HepG2 (cell line): ENCODE measurements around the gene EDN3. TPM values are rescaled to one million over a fixed set of nuclear protein-coding genes. Genes with fewer than 3 reads are reported as not detected.

Source experiments
- SALL2 ChIP-seq: sonication (generic); formaldehyde crosslinking; IDR thresholded peaks from 2 replicates; pipeline ENCODE4 v1.8.1; 2023; ENCODE audit warnings: mild to moderate bottlenecking, missing genetic modification reagents, inconsistent platforms
- polyA plus RNA-seq, 8 experiments: library from polyadenylated mRNA; depleted of rRNA in 3 of 8; stranded (reverse) in 7 of 8; unstranded in 1 of 8; fragments of >200 nt; fragmentation: Illumina TruSeq in 4 of 8; extraction: Trizol in 4 of 8; gene quantifications; 2 replicates each; pipeline versions ENCODE4 v1.2.1 to v1.2.3, GENCODE V29; 2011 to 2016; ENCODE audit warnings: low read depth in 4 of 8, missing spikeins in 1 of 8, mixed read lengths in 1 of 8; ENCODE audit not compliant: insufficient read depth in 1 of 8
- total RNA-seq, 5 experiments: library from RNA; depleted of rRNA; stranded (reverse); fragments of >200 nt; fragmentation: Illumina TruSeq; extraction: Trizol; gene quantifications; 2 replicates each; pipeline ENCODE4 v1.2.3, GENCODE V29; 2016; ENCODE audit warnings: low read depth in 1 of 5
- TF ChIP-seq, protein P1 (sequence below): sonication (generic); formaldehyde crosslinking; IDR thresholded peaks from 2 replicates; pipeline ENCODE4 v1.4.0; 2020; ENCODE audit warnings: mild to moderate bottlenecking, missing genetic modification reagents
- TF ChIP-seq, protein P2 (sequence below), 2 experiments: IDR thresholded peaks; 2 replicates each; pipeline ENCODE4 v1.6.1; 2011 to 2012; ENCODE audit warnings: low read length in 2 of 2, borderline replicate concordance in 1 of 2, low read depth in 1 of 2, mild to moderate bottlenecking in 1 of 2, moderate library complexity in 1 of 2

Gene EDN3
- total and polyA plus RNA-seq, 2 of the 13 experiments (the other 11 are each of a cell fraction or from before 2014, with no cell fraction given), result not detected

DNA sequence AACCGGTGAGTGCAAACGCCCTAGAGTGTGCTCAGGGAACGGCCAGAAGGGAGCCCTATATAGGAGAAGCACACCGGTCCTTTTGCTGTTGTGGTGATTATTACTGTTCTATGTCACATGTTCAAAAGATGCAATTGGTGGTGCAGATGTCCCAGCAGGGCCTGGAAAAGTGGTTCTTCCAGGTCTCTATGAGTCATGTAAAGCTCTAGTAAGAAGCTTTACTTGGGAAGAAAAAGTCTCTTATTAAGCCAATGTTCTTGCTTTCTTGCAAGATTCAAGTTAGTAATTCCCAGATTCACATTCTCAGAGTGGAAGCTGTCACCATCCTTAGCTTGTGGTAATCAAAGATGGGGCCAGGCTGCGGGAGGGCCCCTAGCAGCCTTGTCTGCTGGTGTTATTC is 23.3 kb downstream of the EDN3 start (continued):
- TF ChIP-seq, protein P1, sequence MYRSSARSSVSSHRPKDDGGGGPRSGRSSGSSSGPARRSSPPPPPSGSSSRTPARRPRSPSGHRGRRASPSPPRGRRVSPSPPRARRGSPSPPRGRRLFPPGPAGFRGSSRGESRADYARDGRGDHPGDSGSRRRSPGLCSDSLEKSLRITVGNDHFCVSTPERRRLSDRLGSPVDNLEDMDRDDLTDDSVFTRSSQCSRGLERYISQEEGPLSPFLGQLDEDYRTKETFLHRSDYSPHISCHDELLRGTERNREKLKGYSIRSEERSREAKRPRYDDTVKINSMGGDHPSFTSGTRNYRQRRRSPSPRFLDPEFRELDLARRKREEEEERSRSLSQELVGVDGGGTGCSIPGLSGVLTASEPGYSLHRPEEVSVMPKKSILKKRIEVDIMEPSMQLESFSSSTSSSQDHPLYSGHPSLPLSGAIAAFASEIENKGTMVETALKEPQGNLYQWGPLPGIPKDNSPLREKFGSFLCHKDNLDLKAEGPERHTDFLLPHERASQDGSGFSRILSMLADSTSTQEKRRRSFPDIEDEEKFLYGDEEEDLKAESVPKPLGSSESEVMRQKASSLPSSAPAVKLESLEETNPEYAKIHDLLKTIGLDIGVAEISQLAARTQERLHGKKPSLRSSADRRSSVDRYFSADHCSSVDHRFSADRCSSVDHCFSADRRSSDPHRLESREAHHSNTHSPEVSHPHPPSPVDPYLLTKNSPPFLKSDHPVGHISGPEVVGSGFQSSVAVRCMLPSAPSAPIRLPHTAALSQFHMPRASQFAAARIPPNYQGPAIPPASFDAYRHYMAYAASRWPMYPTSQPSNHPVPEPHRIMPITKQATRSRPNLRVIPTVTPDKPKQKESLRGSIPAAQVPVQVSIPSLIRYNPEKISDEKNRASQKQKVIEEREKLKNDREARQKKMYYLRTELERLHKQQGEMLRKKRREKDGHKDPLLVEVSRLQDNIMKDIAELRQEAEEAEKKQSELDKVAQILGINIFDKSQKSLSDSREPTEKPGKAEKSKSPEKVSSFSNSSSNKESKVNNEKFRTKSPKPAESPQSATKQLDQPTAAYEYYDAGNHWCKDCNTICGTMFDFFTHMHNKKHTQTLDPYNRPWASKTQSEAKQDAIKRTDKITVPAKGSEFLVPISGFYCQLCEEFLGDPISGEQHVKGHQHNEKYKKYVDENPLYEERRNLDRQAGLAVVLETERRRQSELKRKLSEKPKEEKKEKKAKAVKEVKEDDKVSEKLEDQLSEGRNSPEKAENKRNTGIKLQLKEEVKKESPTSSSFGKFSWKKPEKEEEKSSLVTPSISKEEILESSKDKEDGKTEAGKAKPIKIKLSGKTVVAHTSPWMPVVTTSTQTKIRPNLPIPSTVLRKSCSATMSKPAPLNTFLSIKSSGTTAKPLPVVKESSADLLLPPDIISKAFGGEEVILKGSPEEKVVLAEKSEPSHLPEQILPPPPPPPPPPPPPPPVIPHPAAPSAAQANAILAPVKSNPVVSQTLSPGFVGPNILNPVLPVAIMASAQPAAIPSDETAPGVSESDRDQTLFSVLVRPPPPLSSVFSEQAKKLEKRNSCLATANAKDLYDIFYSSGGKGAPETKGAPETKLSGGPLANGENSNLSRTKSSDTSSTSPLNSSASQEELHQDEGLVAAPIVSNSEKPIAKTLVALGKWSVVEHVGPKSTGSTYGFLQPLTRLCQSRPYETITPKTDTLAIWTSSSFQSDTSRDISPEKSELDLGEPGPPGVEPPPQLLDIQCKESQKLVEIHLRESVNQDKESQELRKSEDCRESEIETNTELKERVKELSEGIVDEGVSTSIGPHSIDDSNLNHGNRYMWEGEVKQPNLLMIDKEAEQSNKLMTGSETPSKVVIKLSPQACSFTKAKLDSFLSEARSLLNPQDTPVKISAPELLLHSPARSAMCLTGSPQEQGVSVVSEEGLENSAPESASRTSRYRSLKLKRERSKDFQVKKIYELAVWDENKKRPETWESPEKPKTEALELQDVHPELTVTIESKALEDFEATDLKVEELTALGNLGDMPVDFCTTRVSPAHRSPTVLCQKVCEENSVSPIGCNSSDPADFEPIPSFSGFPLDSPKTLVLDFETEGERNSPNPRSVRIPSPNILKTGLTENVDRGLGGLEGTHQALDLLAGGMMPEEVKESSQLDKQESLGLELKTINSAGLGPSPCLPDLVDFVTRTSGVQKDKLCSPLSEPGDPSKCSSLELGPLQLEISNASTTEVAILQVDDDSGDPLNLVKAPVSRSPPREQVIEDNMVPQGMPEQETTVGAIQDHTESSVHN (CRISPR knock-in tag), result no peak
- TF ChIP-seq, protein P2, sequence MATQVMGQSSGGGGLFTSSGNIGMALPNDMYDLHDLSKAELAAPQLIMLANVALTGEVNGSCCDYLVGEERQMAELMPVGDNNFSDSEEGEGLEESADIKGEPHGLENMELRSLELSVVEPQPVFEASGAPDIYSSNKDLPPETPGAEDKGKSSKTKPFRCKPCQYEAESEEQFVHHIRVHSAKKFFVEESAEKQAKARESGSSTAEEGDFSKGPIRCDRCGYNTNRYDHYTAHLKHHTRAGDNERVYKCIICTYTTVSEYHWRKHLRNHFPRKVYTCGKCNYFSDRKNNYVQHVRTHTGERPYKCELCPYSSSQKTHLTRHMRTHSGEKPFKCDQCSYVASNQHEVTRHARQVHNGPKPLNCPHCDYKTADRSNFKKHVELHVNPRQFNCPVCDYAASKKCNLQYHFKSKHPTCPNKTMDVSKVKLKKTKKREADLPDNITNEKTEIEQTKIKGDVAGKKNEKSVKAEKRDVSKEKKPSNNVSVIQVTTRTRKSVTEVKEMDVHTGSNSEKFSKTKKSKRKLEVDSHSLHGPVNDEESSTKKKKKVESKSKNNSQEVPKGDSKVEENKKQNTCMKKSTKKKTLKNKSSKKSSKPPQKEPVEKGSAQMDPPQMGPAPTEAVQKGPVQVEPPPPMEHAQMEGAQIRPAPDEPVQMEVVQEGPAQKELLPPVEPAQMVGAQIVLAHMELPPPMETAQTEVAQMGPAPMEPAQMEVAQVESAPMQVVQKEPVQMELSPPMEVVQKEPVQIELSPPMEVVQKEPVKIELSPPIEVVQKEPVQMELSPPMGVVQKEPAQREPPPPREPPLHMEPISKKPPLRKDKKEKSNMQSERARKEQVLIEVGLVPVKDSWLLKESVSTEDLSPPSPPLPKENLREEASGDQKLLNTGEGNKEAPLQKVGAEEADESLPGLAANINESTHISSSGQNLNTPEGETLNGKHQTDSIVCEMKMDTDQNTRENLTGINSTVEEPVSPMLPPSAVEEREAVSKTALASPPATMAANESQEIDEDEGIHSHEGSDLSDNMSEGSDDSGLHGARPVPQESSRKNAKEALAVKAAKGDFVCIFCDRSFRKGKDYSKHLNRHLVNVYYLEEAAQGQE (IDR thresholded peaks at IDR 0.05; ENCODE audit: borderline replicate concordance in 1 of 2, low read depth in 1 of 2, low read length in 2 of 2), result no peak
- TF ChIP-seq SALL2, result no peak
